HTERT RPE-1 (cell line): ENCODE data around the gene CCDC13.

Source experiments
- in situ Hi-C: fragments of 300-500 bp; cut with MboI; formaldehyde crosslinking; loops from 4 replicates; pipeline ENCODE4 v1.14.3; 2020; ENCODE audit warnings: low sequenced_read_pairs

Gene CCDC13

DNA sequence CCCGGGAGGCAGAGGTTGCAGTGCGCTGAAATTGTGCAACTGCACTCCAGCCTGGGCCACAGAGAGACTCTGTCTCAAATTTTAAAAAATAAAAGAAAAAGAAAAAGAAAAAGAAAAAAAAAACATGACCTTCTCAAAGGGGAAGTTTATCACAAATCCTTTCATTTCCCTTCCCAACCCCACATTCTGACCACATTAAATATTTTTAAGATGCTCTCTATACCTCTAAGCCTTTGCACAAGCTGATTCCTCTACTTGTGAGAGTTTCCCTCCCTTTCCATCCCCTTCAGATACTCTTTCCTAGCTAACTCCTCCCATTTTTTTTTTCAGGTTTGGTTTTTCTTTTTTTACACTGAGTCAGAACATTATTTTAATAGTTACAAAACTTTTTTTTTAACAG, 27.2 kb upstream of the CCDC13 start:
- in situ Hi-C loops: no loop called here

DNA sequence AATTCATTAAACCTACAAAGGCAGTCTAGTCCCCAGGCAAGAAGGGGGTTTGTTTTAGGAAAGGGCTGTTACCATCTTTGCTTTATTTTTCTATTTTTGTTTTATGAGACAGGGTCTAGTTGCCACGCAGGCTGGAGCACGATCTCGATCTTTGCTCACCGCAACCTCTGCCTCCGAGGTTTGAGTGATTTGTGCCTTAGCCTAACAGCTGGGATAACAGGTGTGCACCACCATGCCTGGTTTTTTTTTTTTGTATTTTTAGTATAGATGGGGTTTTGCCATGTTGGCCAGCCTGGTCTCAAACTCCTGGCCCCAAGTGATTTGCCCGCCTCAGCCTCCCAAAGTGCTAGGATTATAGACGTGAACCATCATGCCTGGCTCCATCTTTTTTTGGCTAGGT, 26.3 kb upstream of the CCDC13 start:
- in situ Hi-C loops: no loop called here

DNA sequence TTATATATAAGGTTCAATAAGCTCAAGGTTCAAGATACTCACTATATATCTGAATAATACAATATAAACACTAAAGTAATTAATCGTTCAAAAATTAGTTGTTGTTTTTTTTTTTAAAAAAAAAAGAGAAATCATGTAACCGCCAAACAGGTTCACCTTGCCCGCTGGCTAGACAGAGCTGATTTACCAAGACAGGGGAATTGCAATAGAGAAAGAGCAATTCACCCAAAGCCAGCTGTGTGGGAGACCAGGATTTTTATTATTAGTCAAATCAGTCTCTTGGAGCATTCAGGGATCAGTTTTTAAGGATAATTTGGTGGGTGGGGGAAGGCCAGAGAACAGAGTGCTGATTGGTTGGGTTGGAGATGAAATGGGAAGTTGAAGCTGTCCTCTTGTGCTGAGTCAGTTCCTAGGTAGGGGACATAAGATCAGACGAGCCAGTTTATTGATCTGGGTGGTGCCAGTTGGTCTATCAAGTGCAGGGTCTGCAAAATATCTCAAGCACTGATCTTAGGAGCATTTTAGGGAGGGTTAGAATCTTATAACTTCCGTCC, 23.4 kb upstream of the CCDC13 start:
- in situ Hi-C loops: no loop called here

DNA sequence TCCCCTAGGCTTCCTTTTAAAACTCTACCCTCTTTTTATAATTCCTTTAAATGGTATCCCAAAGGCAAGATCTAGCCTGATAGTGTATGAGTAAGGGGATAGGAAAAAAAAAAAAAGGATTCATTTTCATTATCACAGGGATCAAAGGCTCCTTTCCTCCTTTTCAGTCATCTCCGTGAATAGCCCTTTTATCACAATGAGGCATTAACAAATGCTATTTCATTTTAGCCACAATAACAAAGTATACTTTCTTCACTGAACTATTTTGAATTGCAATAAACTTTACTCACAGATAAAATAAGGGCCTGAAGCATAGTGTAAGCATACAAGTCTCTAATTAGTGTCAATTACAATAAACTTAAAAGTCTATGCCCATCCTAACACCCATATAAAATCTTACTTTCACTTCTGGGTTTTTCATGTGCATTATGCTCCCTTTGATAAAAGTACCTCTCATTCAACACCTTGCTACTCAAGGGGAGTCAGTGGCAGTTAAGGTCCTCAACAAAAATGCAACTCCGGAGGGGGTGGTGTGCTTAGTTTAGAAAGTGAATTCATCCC, 22.6 kb upstream of the CCDC13 start:
- in situ Hi-C loops: no loop called here

DNA sequence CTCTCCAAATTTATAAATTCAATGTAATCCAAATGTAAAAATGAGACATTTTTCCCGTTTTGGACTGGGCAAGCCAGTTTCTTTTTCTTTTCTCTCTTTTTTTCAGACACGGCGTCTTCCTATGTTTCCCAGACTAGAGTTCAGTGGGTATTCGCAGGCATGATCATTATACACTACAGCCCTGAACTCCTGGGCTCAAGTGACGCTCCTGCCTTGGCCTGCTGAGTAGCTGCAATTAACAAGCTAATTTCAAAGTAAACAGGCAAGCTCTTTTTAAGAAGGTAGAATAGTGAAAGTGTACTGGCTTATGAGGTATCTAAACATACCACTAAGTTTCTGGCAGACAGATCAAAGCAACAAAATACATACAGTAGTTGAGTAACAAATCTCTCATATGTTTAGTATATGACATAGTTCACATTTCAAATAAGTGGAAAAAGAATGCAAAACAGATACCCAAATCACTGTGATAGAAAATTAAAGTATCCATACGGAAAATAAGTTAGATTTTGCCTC, 17.7 kb upstream of the CCDC13 start:
- in situ Hi-C loops: no loop called here

DNA sequence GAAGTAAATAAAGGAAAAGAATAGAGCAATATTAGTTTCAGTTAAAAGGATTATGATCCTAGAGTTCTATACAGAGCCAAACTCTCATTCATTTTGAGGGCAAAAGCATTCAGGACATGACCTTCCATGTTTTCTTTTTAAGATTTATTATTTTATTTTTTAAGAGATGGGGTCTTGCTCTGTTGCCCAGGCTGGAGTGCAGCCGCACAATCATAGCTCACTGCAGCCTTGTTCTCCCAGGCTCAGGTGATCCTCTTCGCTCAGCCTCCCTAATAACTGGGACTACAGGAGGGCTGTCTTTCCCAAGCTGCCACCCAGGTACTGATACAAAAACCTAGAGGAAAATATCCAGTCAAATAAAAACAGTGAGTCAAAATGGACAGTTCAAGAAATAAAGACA, 13.6 kb upstream of the CCDC13 start:
- in situ Hi-C loops: no loop called here

DNA sequence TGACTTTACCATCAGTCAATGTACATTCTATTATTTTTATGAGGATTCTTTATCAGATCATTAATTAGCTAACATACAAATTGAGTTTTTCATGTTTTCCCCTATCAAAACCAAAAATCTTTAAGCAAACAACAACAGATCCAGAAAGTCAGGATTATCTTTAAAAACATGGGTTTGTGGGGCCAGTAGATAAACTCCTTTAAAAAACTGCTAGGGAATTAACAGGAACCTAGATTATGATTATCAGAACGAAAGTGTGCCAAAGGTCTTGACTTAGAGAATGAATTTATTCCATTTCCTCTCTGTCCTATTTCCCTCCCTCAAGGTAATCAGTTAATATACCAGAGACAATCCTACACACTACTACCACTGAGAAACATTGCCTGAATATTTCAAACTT, 13.2 kb upstream of the CCDC13 start:
- in situ Hi-C loops: no loop called here

DNA sequence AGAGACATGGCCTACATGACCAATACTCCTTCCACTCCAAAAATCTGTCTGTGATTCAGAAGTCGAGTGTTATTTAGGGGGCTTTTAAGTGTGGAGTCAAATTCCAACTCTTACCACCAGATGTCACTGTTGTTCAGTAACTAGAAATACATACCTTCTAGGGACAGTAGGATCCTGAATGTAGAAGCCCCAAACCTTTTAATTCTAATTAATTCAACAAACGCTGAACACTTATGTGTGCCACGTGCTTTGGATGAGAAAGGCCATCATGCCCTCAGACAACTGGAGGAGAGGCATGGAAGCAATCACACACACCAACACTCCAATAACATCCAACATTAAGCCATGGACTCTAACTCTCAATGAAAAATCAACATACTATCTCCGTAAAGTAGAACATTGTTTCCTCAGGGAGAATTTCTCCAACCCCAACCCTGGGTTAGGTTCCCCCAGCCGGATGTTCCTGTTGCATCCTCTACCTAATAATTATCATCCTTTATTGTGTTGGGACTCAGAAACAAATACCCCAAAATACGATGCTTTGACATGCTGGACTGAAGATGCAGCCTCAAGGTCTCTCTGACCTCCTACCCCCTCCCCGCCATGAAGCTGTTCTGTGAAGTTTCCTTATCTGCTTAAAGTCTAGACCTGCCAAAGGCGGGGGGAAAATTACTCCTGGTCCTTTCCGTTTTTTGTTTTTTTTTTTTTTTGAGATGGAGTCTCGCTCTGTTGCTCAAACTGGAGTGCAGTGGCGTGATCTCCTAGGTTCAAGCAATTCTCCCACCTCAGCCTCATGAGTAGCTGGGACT, 8.0 kb upstream of the CCDC13 start:
- in situ Hi-C loops: no loop called here

DNA sequence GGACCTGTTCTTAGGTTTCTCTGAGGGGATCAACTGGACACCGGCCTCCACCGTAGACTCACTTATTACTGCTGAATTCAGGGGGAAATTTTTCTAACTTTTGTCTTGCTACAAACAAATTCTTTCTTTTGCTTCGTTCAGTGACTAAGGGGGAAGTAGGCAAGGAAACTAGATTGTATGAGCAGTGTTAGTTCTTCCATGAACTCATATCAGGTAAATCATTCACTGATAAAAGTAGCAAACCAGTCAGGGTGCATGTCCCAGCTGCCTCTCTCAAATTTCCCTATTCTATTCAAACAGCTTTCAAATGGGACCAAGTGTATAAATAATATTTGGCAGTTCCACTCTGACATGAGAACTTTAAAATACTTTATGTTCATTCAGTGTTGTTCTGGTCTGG, 7.3 kb upstream of the CCDC13 start:
- in situ Hi-C loops: no loop called here

DNA sequence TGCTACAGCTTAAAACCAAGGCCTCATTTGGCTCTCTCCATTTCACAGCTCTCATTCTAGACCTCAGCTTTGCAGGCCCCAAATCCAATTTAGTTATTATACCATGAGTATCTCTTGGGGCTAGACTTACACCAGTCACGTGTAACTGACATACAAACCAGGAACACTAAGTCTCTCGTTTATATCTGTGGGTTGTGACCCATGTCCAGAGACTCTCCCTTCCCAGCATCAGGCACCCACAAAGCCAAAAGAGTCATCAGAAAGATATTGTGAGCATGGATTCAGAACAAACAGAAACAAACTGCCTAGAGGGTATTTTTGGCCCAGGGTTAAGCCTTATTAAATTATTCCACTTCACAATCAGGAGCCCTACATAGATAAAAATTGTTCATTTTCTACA, 5.6 kb upstream of the CCDC13 start:
- in situ Hi-C loops: no loop called here

DNA sequence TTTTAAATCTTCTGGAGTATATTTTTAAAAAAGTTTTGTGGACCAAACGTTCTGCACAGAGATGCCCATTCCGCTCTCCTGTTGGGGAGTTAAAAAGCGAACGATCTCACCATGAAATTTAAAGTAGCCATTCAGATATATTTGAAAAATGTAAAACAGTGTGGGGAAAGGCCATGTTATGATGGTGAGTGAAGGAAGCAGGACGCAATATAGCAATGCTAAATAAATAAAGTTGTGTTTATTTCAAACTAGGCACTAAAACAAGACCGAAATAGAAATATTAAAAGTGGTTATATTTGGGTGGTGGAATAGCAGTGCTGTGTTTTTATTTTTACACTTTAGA, 327 bp upstream of the CCDC13 start:
- in situ Hi-C loops: no loop called here

DNA sequence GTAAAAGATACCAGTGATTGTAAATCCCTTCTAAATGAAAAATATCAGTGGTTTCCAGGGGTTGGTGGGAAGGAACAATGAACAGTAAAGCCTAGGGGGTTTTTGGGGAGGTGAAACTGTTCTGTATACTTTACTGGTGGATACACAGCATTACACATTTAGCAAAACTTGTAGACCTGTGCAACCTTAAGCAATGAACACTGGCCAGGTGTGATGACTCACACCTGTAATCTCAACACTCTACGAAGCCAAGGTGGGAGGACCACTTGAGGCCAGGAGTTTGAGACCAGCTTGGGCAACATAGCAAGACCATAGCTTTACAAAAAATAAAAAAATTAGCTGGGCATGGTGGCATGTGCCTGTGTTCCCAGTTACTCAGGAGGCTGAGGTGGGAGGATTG, 1.8 kb downstream of the CCDC13 start:
- in situ Hi-C loops: no loop called here

DNA sequence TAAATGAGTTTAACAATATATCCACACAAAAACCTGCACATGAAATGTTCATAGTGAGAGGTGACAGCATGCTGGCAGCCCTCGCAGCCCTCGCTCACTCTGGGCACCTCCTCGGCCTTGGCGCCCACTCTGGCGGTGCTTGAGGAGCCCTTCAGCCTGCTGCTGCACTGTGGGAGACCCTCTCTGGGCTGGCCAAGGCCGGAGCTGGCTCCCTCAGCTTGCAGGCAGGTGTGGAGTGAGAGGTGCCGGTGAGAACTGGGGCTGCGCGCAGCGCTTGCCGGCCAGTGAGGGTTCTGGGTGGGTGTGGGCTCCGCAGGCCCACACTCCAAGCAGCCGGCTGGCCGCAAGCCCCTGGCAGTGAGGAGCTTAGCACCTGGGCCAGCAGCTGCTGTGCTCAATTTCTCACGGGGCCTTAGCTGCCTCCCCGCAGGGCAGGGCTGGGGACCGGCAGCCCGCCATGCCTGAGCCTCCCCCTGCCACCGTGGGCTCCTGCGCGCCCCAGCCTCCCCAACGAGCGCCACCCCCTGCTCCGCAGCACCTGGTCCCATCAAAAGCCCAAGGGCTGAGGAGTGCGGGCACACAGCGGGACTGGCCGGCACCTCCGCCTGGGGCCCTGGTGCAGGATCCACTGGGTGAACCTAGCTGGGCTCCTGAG, 3.4 kb downstream of the CCDC13 start:
- in situ Hi-C loops: no loop called here

DNA sequence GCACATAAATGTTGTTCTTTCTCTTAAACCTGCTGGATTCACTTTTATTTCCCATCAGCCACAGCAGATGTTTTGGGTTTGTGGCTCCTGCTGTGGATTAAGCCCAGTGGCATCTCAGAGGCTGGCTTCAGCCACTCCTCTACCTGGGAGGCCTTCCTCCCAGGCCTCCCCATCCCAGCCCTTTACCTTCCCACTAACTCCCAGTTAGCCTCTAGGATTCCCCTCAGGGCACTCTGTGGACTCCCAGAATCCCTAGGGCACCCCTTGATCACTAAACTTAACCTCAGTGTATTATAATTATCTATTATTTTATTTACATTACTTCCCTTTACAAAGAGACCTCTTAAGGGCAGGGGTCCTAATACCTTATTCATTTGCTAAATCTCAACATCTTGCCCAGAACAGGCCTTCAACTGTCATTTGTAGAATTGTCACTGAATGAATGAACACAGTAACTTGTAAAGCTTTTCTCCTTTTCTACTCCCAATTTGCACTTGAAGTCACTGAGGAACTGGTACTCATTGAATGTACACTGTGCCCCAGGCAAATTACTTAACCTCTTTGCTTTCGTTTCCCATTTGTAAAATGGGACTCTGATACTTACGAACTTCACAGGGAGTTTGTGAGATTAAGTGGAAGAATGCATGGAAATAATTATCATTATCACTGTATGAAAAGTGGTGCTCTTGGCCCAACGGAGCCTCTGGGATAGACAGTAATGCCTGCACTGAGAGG, 8.3 kb downstream of the CCDC13 start:
- in situ Hi-C loops: no loop called here

DNA sequence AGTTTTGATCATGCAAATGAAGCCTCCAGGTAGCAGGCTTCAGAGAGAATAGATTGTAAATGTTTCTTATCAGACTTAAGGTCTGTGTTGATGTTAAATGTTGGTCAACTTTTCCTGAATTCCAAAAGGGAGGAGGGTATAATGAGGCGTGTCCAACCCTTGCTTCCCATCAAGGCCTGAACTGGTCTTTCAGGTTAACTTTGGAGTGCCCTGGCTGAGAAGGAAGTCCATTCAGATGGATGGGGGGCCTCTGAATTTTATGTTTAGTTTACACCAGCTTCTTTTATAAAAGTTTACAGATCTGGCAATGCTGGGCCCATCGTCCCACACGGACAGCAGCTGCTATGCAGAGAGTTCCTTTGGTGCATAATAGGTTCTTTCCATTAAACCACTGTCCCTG, 8.9 kb downstream of the CCDC13 start:
- in situ Hi-C loops: no loop called here

DNA sequence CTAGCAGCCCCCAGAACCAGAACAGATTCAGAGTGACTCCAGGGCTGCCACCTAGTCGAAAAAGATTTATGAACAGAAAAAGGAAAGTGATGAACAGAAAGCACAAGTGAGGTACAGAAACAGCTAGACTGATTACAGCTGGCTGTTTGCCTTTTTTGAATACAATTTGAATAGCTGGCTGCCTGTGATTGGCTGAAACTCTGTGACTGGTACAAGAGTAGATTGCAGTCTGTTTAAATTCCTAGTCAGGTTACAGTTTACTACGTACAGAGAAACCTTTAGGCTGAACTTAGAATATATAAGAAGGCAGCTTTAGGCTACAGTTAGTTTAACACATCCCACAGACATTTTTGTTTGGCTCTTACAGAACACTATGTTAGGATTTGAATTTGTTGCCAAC, 10.0 kb downstream of the CCDC13 start:
- in situ Hi-C loops: no loop called here

DNA sequence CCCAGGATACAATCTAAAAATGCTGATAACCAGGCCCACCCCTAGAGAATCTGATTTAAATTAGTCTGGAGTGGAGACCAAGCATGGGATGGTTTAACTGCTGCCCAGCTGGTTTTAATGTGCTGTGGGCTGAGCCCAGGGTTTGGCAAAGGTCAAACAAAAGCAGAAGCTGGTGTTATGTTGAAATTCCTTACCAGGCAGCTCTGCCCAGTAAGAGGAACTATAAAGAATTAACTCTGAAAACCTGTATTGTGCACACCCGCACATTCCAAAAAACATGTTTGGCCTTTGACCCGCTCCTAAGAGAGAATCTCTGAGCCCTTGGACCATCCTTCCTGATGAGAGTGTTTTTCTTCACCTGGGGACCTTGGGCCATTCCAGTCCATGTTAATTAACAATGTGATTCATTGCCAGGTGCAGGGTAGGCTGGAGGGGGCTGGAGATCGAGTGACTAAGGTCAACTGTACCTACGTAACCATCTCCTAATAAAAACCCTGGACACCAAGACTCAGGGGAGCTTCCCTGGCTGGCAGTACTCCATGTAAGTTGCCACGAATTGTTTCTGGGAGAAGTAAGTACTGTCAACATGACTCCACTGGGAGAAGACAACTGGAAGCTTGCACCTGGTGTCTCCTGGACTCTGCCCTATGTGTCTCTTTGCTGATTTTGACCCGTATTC, 10.9 kb downstream of the CCDC13 start:
- in situ Hi-C loops: no loop called here

DNA sequence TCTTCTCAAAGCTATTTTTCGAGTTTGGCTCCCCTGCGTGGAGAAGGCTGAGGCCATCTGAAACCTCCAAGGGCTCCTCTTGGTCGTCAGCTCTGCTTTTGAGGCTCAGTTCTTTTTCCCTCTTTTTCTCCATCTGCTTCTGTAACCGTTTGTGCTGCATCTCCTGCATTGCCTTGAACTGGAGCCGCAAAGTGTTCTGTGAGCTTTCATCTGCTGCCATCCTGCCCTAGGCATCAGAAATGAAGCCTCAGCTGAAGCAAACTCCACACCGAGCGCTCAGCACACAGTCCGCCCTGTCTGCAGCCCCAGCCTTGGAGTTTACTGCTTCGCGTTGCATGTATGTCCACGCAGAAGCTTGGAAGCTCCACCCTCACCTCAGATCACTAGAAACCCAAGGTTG, 14.9 kb downstream of the CCDC13 start:
- in situ Hi-C loops: no loop called here

DNA sequence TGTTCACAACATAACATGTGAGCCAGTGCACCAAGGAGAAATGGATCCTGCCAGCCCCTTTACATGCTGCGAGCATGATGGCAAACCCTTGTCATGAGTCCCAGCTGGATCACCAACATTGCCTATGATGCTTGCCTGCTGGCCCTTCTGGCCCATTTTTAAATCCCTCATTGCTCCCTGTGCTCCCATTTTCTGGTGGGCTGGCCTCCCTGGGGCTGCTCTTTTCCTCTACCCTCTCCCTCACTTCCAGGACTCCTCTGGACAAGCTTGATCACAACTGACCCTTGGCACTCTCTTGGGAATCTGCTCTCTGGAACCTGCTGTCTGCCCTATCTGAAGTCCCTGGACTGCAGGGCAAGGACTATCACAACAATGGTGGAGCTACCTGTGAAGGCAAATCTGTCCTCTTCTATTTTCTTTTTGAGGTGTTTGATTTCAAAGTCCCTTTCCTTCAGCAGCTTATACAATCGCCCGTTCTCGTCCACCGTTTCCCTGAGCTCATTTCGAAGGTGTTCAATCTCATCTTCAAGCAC, 16.3 kb downstream of the CCDC13 start:
- in situ Hi-C loops: no loop called here
